ENCODE data around the gene ANXA4. TPM values are rescaled to one million over a fixed set of nuclear protein-coding genes. Genes with fewer than 3 reads are reported as not detected.

The ANXA4 gene
- total RNA-seq, 1 donor from 2014 or later: 122 TPM

GRCh38 chr2:69743847-69744264 lies 1.9 kb downstream of the ANXA4 start:
- H3K4me2 ChIP-seq (ENCODE audit: low read length): no peak overlapping the region
- FAIRE-seq (no peak), DNase-seq (ENCODE audit: low read depth) (no peak)
- no peaks in the 10 kb centered on the region for H3K36me3 ChIP-seq (ENCODE audit: insufficient read depth, low read length)
- H4K20me1 ChIP-seq (ENCODE audit: insufficient read depth, low read length): peaks cover 28% of the 10 kb centered on the region
- H3K27ac ChIP-seq (ENCODE audit: low read depth, low read length): no peak overlapping the region
- Mint-ChIP-seq H3K36me3 (ENCODE audit: low read depth, unreplicated experiment) (peaks cover 15% of the 10 kb centered on the region), H3K27ac (ENCODE audit: unreplicated experiment) (no peak overlapping the region), H3K9me3 (ENCODE audit: unreplicated experiment) (no peaks in the 10 kb centered on the region), H3K4me3 (ENCODE audit: unreplicated experiment) (peak overlapping the region; percentile 2), H3K27me3 (ENCODE audit: low read depth, unreplicated experiment) (no peaks in the 10 kb centered on the region), H3K4me1 (ENCODE audit: low read depth, unreplicated experiment) (peaks cover 11% of the 10 kb centered on the region)
- no peaks in the 10 kb centered on the region for H3K9me3 ChIP-seq (ENCODE audit: insufficient read depth, low read depth, low read length)
- TF ChIP-seq EZH2 (IDR thresholded peaks at IDR 0.05; ENCODE audit: insufficient read depth, low read length): no peak
- no peak for TF ChIP-seq CTCF (IDR thresholded peaks at IDR 0.05; ENCODE audit: insufficient read depth, low read depth, low read length)
- H3K4me3 ChIP-seq (ENCODE audit: insufficient read depth, low read depth, low read length): no peak overlapping the region
- H3K27me3 ChIP-seq (ENCODE audit: insufficient read depth, low read length): no peaks in the 10 kb centered on the region
- peaks cover 23% of the 10 kb centered on the region for H3K79me2 ChIP-seq (ENCODE audit: insufficient read depth, low read length)
- no peak overlapping the region for H2AFZ ChIP-seq (ENCODE audit: low read depth, low read length)
- peaks cover 4% of the 10 kb centered on the region for H3K4me1 ChIP-seq (ENCODE audit: insufficient read depth, low read length)
- no peak overlapping the region for H3K9ac ChIP-seq (ENCODE audit: low read length)

- no peaks in the 10 kb centered on the region for H3K27me3 Mint-ChIP-seq (ENCODE audit: low read depth, unreplicated experiment)
Observed at GRCh38 chr2:69744456-69744855, 2.5 kb downstream of the ANXA4 start.

More at GRCh38 chr2:69744456-69744855, 2.5 kb downstream of the ANXA4 start:
- H3K9ac ChIP-seq (ENCODE audit: low read length): no peak overlapping the region
- Mint-ChIP-seq H3K4me3 (ENCODE audit: unreplicated experiment) (peak overlapping the region; percentile 65), H3K36me3 (ENCODE audit: low read depth, unreplicated experiment) (peaks cover 15% of the 10 kb centered on the region), H3K4me1 (ENCODE audit: low read depth, unreplicated experiment) (peaks cover 13% of the 10 kb centered on the region), H3K9me3 (ENCODE audit: unreplicated experiment) (no peaks in the 10 kb centered on the region), H3K27ac (ENCODE audit: unreplicated experiment) (no peak overlapping the region)
- H2AFZ ChIP-seq (ENCODE audit: low read depth, low read length): no peak overlapping the region
- peaks cover 25% of the 10 kb centered on the region for H3K79me2 ChIP-seq (ENCODE audit: insufficient read depth, low read length)
- H3K36me3 ChIP-seq (ENCODE audit: insufficient read depth, low read length): no peaks in the 10 kb centered on the region
- peaks cover 4% of the 10 kb centered on the region for H3K4me1 ChIP-seq (ENCODE audit: insufficient read depth, low read length)
- TF ChIP-seq EZH2 (IDR thresholded peaks at IDR 0.05; ENCODE audit: insufficient read depth, low read length): no peak
- no peak for TF ChIP-seq CTCF (IDR thresholded peaks at IDR 0.05; ENCODE audit: insufficient read depth, low read depth, low read length)
- FAIRE-seq (no peak), DNase-seq (ENCODE audit: low read depth) (no peak)
- H3K9me3 ChIP-seq (ENCODE audit: insufficient read depth, low read depth, low read length): no peaks in the 10 kb centered on the region
- no peak overlapping the region for H3K4me2 ChIP-seq (ENCODE audit: low read length)
- no peak overlapping the region for H3K4me3 ChIP-seq (ENCODE audit: insufficient read depth, low read depth, low read length)
- H3K27me3 ChIP-seq (ENCODE audit: insufficient read depth, low read length): no peaks in the 10 kb centered on the region
- peaks cover 34% of the 10 kb centered on the region for H4K20me1 ChIP-seq (ENCODE audit: insufficient read depth, low read length)
- H3K27ac ChIP-seq (ENCODE audit: low read depth, low read length): no peak overlapping the region

Data from astrocyte (in vitro differentiated cells and primary cell).